KMS-11 (cell line): ENCODE data around the gene TENM3.

ENCODE experiments used
- H2AFZ ChIP-seq: fragments of 200-600 bp; sonication (generic); 2 replicates; pipeline ENCODE4 v1.6.1; 2016; ENCODE audit warnings: antibody characterized with exemption, mixed run types, low read depth
- H3K27ac ChIP-seq: fragments of 200-600 bp; sonication (generic); 2 replicates; pipeline ENCODE4 v1.6.1; 2016; ENCODE audit warnings: mild to moderate bottlenecking, mixed run types
- H3K27me3 ChIP-seq: fragments of 200-600 bp; sonication (generic); 2 replicates; pipeline ENCODE4 v1.6.1; 2017; ENCODE audit warnings: mild to moderate bottlenecking, low read depth, mixed run types, moderate library complexity; ENCODE audit not compliant: insufficient read depth
- H3K36me3 ChIP-seq: fragments of 200-600 bp; sonication (generic); 2 replicates; pipeline ENCODE4 v1.6.1; 2017; ENCODE audit warnings: mild to moderate bottlenecking, mixed run types; ENCODE audit not compliant: insufficient read depth
- H3K4me1 ChIP-seq: fragments of 200-600 bp; sonication (generic); 2 replicates; pipeline ENCODE4 v1.6.1; 2016; ENCODE audit warnings: mild to moderate bottlenecking, low read depth, mixed run types; ENCODE audit not compliant: poor library complexity, severe bottlenecking
- H3K4me2 ChIP-seq: fragments of 200-600 bp; sonication (generic); 2 replicates; pipeline ENCODE4 v1.7.0; 2016; ENCODE audit warnings: mild to moderate bottlenecking, mixed run types
- H3K4me3 ChIP-seq: fragments of 200-600 bp; sonication (generic); IDR thresholded peaks from 2 replicates; pipeline ENCODE4 v1.6.1; 2017; ENCODE audit warnings: low read depth, low read length, mixed read lengths; ENCODE audit not compliant: insufficient read depth
- H3K79me2 ChIP-seq: fragments of 200-600 bp; sonication (generic); 2 replicates; pipeline ENCODE4 v1.6.1; 2016; ENCODE audit warnings: low read depth, mixed run types; ENCODE audit not compliant: insufficient read depth
- H3K9ac ChIP-seq: fragments of 200-600 bp; sonication (generic); 2 replicates; pipeline ENCODE4 v1.6.1; 2016; ENCODE audit warnings: mild to moderate bottlenecking, mixed run types
- H4K20me1 ChIP-seq: fragments of 200-600 bp; sonication (generic); 2 replicates; pipeline ENCODE4 v1.6.1; 2016; ENCODE audit warnings: mild to moderate bottlenecking, mixed run types; ENCODE audit not compliant: insufficient read depth
- CTCF ChIP-seq: fragments of 200-600 bp; sonication (generic); conservative IDR thresholded peaks from 2 replicates; pipeline ENCODE4 v1.6.1; 2017; ENCODE audit warnings: low read depth, mild to moderate bottlenecking, antibody characterized with exemption, low read length, moderate library complexity, mixed read lengths

TENM3 gene

DNA sequence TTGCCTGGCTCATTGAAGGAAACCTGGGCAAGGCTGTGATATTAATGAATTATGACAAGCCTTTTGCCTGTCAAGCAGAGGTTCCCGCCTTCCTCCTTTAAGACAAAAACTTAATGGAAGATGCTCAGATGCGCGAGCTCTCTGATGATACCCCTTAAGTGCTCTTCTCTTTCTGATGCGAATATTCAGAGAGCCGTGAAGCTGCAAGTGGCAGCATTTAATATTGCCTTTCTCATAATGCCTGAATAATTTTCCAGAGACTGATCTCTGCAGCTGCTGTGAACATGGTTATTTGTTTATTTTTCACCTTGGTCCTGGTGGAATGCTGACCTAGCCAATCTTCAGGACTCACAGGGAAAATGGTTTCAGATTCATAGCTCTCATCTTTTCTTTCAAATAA is 251.8 kb downstream of the TENM3 start:
- no peaks in the 10 kb centered on the region for H4K20me1 ChIP-seq
- no peak overlapping the region for H3K9ac ChIP-seq
- H3K36me3 ChIP-seq = no peaks in the 10 kb centered on the region
- H3K27me3 ChIP-seq = no peaks in the 10 kb centered on the region
- peak overlapping the region; percentile 88 for H3K4me2 ChIP-seq
- no peak overlapping the region for H2AFZ ChIP-seq
- H3K27ac ChIP-seq = peak overlapping the region; percentile 69; the same call in 1 of the 2 replicates
- no peak for TF ChIP-seq CTCF
- H3K4me1 ChIP-seq = peaks cover 68% of the 10 kb centered on the region
- H3K79me2 ChIP-seq = no peaks in the 10 kb centered on the region; the same call in 1 of the 2 replicates
- H3K4me3 ChIP-seq = no peak overlapping the region

GRCh38 chr4:182495645-182496385 is 252.6 kb downstream of the TENM3 start:
- Histone ChIP-seq H4K20me1 (no peaks in the 10 kb centered on the region), H3K4me3 (no peak overlapping the region), H3K36me3 (no peaks in the 10 kb centered on the region), H3K4me1 (peaks cover 66% of the 10 kb centered on the region), H3K27me3 (no peaks in the 10 kb centered on the region), H3K4me2 (peak overlapping the region; percentile 88), H2AFZ (no peak overlapping the region), H3K27ac (peak overlapping the region; percentile 69; the same call in 1 of the 2 replicates), H3K79me2 (no peaks in the 10 kb centered on the region; the same call in 1 of the 2 replicates), H3K9ac (no peak overlapping the region)
- TF ChIP-seq CTCF = no peak

DNA sequence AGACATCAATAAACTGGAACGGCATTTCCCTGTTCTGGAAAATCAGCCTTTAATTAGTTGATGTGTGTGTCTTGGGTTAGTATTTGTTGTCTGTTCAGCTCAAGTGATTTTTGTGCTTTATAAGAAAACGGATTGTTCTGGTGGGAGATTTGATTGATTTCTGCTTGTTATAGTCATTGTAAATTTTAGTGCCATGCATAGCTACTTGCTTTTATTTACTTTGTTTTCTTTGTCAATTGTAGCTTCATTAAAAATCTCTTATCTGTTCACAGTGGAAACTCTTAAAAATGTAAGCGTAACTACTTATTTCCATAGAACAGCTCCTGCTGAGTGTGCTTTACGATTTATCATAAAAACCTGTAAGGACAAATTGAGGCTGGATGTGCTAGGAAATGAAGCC is 253.2 kb downstream of the TENM3 start:
- H2AFZ ChIP-seq = no peak overlapping the region
- peaks cover 60% of the 10 kb centered on the region for H3K4me1 ChIP-seq
- no peak overlapping the region for H3K4me3 ChIP-seq
- H3K27ac ChIP-seq = no peak overlapping the region
- no peaks in the 10 kb centered on the region for H4K20me1 ChIP-seq
- peak overlapping the region; percentile 88; the same call in 1 of the 2 replicates for H3K4me2 ChIP-seq
- TF ChIP-seq CTCF = no peak
- no peak overlapping the region for H3K9ac ChIP-seq
- no peaks in the 10 kb centered on the region for H3K27me3 ChIP-seq
- no peaks in the 10 kb centered on the region; the same call in 1 of the 2 replicates for H3K79me2 ChIP-seq
- H3K36me3 ChIP-seq = no peaks in the 10 kb centered on the region

DNA sequence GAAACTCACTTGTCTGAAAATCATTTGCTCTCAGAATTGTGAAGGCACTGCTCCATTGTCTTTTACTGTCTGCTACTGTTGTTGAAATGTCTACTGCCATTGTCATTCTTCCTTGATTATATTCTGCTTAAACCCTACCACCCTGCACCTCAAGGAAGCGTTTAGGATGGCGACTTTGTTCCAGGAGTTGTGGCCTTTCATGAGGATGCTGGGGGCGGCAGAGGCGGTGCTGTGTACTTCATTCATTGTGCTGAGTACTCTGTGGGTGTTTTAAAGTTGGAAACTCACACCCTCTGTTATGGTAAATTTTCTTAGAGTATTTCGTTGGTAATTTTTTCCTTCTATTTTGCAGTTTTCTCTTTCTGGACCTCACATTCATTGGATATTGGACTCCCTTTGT is 258.9 kb downstream of the TENM3 start:
- Histone ChIP-seq H2AFZ (no peak overlapping the region), H4K20me1 (no peaks in the 10 kb centered on the region), H3K4me2 (no peak overlapping the region), H3K4me1 (peaks cover 6% of the 10 kb centered on the region), H3K79me2 (no peaks in the 10 kb centered on the region), H3K27me3 (no peaks in the 10 kb centered on the region), H3K36me3 (no peaks in the 10 kb centered on the region), H3K27ac (no peak overlapping the region), H3K4me3 (no peak overlapping the region), H3K9ac (no peak overlapping the region)
- no peak for TF ChIP-seq CTCF
